Measurements from ENCODE around the gene EVPLL.
"Not testable (repeated sequence)": the region's sequence is repeated elsewhere in the genome, so short reads cannot be mapped to it uniquely, and the experiment has no call there.

EVPLL gene

GRCh38 chr17:18425593-18425992 is 48.0 kb downstream of the EVPLL start:
- DNase-seq (ENCODE audit: low spot score), result not testable (repeated sequence)

GRCh38 chr17:18426639-18427038 is 49.1 kb downstream of the EVPLL start:
- not testable (repeated sequence) for DNase-seq (ENCODE audit: low spot score)

DNA sequence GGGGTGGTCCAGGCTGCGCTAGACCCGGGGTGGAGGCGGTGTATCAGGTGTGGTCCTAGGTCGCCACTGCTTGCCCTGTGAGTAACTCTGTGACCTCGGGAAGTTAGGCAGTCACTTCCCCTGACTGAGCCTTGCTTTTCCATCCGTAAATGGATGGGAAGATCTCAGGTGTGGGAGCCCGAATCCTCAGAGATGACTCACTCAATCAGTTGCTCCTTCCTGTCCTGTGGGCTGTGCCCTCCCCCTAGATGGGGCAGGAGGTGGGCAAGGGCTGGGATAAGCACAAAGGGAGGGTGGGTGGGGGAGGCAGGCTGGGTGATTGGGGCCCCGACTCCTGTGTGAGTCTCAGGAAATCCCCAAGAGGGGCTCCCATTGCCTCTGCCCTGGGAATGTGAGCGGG is 54.6 kb downstream of the EVPLL start:
- not testable (repeated sequence) for DNase-seq (ENCODE audit: low spot score)

Data from pons (tissue), 1 donor.